ENCODE results near the gene MAGT1.

DNA sequence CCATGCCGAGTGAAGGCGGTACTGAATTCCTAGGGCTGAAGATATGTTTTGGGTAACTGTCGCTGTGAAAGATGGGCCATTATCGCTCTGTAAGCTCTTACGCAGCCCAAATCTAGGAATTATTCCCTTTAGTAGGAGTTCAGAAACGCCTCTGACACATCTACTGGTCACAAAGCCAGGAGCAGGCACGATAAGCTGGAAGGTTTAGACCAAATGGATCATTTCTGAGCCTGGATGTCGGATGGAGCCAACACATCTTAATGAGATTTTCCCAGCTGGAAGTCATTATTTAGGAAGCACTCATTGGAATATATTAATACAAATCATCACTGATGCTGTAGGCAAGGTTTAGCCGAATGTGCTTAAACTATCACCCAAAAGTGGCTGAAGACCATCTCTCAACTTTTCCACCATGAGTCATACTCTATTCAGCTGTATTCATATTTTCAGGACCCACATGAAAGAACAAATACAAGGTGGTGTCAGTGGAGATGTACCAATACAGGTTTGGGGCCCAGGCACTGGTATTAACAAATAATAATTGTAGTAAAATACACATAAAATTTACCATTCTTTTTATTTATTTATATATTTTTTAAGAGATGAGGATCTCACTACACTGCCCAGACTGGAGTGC lies 75.0 kb downstream of the MAGT1 start:
- TF ChIP-seq, protein P1, sequence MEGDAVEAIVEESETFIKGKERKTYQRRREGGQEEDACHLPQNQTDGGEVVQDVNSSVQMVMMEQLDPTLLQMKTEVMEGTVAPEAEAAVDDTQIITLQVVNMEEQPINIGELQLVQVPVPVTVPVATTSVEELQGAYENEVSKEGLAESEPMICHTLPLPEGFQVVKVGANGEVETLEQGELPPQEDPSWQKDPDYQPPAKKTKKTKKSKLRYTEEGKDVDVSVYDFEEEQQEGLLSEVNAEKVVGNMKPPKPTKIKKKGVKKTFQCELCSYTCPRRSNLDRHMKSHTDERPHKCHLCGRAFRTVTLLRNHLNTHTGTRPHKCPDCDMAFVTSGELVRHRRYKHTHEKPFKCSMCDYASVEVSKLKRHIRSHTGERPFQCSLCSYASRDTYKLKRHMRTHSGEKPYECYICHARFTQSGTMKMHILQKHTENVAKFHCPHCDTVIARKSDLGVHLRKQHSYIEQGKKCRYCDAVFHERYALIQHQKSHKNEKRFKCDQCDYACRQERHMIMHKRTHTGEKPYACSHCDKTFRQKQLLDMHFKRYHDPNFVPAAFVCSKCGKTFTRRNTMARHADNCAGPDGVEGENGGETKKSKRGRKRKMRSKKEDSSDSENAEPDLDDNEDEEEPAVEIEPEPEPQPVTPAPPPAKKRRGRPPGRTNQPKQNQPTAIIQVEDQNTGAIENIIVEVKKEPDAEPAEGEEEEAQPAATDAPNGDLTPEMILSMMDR (IDR thresholded peaks at IDR 0.05), result no peak
- TF ChIP-seq POLR2AphosphoS5 (IDR thresholded peaks at IDR 0.05) (no peak), POLR2A (IDR thresholded peaks at IDR 0.05) (no peak), EP300 (IDR thresholded peaks at IDR 0.05; ENCODE audit: low read depth) (no peak)
